Suprapubic skin (tissue), 4 donors: ENCODE data around the gene CPTP.

Source experiments
- POLR2A ChIP-seq, 2 donors: fragments of 450-650 bp; IDR thresholded peaks; one replicate each; pipeline ENCODE4 v1.6.1; 2017; ENCODE audit warnings: antibody characterized with exemption in 2 of 2, mild to moderate bottlenecking in 2 of 2, moderate library complexity in 2 of 2
- POLR2AphosphoS5 ChIP-seq, 3 donors: sonication (generic); formaldehyde crosslinking; IDR thresholded peaks; one replicate each; pipeline ENCODE4 v1.6.1; 2017; ENCODE audit warnings: antibody characterized with exemption in 3 of 3
- TF ChIP-seq, protein P1 (sequence below), 2 donors: fragments of 200-600 bp in 1 of 2; fragments of 450-650 bp in 1 of 2; sonication (generic) in 1 of 2; IDR thresholded peaks; one replicate each; pipeline ENCODE4 v1.5.1; 2016 to 2019; ENCODE audit warnings: antibody characterized with exemption in 2 of 2, mild to moderate bottlenecking in 1 of 2, moderate library complexity in 1 of 2

GRCh38 chr1:1302006-1302430 lies 22.6 kb upstream of the CPTP start:
- TF ChIP-seq POLR2A (IDR thresholded peaks at IDR 0.05) = no peak
- TF ChIP-seq POLR2AphosphoS5 (IDR thresholded peaks at IDR 0.05) = no peak
- TF ChIP-seq, protein P1, sequence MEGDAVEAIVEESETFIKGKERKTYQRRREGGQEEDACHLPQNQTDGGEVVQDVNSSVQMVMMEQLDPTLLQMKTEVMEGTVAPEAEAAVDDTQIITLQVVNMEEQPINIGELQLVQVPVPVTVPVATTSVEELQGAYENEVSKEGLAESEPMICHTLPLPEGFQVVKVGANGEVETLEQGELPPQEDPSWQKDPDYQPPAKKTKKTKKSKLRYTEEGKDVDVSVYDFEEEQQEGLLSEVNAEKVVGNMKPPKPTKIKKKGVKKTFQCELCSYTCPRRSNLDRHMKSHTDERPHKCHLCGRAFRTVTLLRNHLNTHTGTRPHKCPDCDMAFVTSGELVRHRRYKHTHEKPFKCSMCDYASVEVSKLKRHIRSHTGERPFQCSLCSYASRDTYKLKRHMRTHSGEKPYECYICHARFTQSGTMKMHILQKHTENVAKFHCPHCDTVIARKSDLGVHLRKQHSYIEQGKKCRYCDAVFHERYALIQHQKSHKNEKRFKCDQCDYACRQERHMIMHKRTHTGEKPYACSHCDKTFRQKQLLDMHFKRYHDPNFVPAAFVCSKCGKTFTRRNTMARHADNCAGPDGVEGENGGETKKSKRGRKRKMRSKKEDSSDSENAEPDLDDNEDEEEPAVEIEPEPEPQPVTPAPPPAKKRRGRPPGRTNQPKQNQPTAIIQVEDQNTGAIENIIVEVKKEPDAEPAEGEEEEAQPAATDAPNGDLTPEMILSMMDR (IDR thresholded peaks at IDR 0.05) = peak in 1 of 2 donors; percentile 34
